ENCODE results near the gene ADAM12. TPM values are rescaled to one million over a fixed set of nuclear protein-coding genes. Genes with fewer than 3 reads are reported as not detected.

ADAM12 gene, protein sequence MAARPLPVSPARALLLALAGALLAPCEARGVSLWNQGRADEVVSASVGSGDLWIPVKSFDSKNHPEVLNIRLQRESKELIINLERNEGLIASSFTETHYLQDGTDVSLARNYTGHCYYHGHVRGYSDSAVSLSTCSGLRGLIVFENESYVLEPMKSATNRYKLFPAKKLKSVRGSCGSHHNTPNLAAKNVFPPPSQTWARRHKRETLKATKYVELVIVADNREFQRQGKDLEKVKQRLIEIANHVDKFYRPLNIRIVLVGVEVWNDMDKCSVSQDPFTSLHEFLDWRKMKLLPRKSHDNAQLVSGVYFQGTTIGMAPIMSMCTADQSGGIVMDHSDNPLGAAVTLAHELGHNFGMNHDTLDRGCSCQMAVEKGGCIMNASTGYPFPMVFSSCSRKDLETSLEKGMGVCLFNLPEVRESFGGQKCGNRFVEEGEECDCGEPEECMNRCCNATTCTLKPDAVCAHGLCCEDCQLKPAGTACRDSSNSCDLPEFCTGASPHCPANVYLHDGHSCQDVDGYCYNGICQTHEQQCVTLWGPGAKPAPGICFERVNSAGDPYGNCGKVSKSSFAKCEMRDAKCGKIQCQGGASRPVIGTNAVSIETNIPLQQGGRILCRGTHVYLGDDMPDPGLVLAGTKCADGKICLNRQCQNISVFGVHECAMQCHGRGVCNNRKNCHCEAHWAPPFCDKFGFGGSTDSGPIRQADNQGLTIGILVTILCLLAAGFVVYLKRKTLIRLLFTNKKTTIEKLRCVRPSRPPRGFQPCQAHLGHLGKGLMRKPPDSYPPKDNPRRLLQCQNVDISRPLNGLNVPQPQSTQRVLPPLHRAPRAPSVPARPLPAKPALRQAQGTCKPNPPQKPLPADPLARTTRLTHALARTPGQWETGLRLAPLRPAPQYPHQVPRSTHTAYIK
- polyA plus RNA-seq (2013, experiment 1 of 2; ENCODE audit: insufficient read length) = 137 TPM
- polyA plus RNA-seq (2013, experiment 2 of 2; ENCODE audit: insufficient read length) = 158 TPM

DNA sequence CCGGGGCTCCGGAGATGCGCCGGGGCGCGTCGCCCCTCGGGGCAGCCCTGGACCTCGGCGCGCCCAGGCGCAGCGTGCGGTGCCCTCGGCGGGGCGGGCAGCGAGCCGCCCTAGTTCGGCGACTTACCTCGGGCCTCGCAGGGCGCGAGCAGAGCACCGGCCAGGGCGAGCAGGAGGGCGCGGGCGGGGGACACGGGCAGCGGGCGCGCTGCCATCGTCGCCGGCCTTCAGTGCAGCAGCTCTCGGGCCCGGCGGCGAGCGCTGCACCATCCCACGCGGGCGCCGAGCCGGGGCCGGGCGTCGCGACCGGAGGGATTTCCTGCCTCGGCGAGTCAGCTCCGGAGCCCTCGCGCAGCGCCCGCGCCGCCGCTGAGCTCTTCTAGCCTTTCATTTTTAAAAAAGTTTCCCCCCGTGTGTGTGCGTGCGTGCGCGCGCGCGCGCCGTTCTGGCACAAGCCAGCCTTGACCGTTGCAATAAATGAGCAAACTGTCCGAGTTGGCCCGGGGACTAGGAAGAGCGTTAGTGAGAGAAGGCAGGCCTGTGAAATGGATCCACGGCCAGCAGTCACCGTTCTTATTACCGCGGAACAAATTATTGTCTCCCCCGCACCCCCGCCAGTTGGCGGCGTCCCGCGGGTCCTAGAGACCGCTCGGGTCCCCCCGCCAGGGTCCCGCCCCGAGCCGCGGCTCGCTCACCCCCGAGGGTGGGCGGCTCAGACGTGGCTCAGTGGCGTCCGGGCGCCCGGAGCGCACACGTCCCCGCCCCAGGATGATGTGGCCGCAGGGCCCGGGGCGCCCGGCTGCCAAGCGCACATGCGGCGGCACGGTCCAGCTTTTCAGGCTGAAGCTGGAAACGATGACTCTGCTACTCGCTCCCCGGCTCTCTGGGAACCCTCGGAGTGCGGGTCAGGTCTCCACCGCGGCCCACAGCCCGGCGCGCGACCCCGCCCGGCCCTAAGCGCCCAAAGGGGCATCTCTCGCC lies at the start of gene ADAM12:
ADAM12 (minus strand) TSS at position 547 of the 981 bp plus-strand sequence; CDS start at position 215, 332 bp downstream.
- DNase-seq = peak; percentile 74

DNA sequence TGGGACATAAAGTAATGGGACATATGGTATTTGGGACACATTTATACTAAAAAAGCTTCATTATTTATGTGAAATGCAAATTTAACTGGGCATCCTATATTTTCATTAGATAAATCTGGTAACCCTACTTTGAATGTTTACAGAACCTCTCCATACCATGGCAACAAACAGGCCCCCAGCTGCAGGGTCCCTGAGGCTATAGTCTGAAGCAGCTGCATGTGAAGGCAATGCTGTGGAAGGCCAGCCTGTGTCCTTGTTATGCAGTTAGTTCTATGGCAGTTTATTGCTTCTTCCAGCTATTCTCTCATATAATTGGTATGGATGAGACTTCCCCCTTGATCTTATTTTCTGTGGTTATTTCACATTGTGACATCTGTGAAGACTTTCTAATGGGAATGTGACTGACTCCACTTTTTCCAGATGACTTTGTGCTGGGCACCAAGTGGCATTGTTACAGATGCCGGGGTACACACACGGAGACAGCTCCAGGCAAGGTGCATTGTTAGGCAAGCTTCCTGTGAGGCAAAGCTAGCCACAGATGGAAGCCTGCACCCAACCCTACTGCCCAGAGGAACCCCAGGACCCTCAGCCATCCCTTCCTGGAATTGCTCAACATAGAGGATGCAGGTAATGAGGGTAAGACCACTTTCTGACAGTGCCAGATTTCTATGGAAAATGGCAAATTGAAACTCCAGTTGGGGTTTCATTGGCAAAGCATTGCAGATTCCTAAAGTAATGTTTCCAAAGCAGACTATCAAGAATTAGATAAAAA lies 49.5 kb upstream of the ADAM12 start:
- no peak for DNase-seq

DNA sequence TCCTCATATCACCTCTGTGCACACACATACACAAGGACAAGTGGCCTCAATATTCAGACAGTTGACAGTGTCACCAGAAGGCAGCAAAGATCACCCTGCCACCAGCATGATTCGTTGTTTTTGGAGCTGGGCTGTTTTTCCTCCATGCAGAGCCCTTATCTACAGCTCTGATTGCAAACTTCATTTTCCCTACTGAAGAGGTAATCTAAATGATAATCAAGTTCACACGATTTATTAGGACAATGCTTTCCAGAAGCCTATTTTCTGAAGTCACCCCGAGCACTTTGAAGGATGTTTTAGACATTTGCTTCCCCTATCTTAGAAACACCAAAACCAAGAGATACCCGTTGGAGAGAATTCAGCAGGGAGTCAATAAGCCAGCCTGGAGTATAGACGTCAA lies 46.0 kb upstream of the ADAM12 start:
- DNase-seq = no peak

DNA sequence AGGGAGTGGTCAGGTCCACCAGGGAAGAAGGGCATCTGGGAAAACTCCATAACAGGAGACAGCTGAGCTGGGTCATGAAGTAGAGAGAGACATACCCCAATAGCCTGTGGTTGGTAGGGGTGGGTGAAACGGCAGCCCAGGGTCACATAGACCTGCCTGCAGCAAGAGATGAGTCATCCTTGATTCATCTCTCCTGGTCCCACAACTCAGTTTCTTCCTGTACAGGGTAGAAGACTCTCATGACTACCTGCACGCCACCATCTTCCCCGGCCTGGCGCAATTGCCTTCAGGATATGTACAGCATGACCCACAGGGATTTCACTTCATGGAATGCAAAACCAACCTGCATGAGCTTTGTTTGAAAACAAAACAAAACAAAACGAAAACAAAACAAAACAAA lies 45.1 kb upstream of the ADAM12 start:
- no peak for DNase-seq

DNA sequence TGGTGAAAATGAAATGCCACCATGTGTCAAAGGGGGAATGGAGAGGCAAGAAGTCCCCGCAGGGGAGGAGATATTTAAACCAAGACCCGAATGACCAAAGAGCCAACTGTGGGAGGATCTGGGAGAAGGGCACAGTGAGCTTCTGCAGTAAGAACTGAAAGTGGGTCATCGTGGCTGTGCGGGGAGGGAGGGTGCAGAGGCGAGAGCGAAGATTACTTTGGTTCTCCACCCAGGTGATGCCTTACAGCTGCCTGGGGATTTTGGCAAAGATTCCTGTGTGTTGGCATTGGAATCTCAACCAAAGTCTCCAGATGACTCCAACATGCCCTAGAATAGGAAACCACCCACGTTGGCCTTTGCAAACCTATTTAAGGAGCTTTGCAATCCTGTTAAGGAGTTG lies 44.2 kb upstream of the ADAM12 start:
- no peak for DNase-seq

DNA sequence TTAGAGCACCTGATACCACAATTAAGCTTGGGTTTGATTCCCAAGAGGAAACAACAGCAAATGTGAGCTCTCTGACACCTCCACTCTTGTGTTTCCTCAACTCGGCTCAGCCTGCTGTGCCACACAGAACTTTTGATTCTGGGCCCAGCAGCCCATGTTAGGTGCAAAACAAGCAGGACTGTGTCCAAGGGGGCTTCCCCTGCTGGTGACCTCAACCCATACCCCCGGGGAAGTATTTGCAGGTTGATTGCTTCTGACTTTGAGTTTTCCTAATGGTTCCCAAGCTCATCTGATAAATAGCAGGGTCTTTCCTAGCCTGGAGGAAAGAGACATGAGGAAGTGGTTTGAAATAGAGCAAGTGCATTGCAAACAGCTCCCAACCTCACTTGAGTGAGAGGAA lies 43.5 kb upstream of the ADAM12 start:
- DNase-seq = no peak

DNA sequence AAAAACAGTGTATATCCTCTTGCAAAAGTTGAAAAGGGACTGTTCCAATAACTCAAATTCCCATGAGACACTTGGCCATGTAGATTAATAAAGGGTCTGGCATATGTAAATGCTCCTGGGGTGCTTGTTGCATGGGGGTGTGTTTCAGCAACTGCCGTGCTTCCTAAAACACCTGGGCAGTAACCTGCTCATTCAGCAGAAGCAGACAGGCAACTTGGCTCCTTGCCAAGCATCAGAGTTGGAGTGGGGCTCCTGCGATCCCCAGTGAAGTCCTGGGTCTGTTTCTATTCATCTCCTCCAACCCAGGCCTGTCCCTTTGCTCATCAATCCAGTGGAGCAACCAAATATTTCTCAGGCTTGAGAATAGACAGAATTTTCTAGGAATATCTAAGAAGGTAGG lies 42.2 kb upstream of the ADAM12 start:
- DNase-seq = no peak

DNA sequence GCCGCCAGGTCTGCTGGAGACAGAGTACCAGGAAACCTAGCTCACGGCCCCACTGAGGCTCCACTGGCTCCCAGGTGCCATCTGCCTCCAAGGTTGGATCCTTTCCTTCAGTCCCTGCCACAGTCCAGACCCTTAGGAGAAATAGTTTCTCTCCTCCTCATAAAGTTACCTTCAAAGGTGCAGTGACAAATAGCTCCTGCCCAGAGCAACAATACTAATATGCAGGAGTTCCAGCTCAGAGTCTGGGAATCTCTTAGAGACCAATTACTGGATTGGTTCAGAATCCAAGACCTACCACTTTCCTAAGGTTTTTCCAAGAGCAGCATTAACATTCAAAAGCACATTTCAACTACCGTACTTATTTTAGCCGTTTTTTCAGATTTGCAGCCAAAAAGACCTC lies 41.0 kb upstream of the ADAM12 start:
- DNase-seq = no peak

DNA sequence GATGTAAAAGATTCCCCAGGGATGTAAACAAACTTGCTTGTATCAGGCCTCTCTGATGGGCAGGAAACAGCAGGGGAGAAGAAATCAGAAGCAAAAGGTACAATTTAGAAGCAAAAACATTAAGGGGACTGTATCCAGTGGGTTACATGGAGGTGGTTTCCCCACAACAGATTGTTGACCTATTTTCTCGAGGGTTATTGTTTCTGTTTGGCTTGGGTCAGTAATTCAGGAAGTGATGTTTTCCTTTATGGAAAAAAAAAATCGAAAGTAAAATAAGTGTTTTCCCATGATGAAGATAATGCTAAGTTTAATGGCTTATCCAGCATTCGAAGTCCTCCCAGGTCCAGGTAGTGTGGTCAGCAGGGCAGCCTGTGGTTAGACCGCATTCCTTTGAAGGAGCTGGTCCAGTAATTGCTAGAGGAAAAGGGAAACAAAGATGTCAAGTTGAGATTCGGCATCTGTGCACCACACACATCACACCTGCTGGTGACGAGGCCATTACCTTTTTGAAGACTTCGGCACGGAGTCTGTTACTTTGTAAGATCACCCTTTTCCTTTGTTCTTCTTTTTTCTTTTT lies 37.3 kb upstream of the ADAM12 start:
- no peak for DNase-seq

DNA sequence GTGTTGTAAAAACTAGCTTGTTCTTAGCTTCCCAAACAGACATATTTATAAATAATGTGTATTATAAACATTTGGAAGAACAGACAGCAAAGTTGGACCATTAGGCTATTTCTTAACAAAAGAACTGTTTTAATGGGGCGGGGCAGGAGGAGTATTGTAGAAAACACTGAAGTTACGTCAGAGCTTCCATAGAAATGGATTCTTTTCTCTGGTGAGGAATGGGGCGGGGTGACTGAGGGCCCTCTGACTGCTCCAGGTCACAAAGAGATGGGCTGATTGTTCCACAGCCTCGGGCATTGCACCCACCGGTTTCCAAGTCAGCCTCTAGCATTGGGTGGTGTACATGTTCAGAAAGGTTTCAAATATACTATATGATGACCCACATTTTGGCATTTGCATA lies 36.8 kb upstream of the ADAM12 start:
- no peak for DNase-seq

DNA sequence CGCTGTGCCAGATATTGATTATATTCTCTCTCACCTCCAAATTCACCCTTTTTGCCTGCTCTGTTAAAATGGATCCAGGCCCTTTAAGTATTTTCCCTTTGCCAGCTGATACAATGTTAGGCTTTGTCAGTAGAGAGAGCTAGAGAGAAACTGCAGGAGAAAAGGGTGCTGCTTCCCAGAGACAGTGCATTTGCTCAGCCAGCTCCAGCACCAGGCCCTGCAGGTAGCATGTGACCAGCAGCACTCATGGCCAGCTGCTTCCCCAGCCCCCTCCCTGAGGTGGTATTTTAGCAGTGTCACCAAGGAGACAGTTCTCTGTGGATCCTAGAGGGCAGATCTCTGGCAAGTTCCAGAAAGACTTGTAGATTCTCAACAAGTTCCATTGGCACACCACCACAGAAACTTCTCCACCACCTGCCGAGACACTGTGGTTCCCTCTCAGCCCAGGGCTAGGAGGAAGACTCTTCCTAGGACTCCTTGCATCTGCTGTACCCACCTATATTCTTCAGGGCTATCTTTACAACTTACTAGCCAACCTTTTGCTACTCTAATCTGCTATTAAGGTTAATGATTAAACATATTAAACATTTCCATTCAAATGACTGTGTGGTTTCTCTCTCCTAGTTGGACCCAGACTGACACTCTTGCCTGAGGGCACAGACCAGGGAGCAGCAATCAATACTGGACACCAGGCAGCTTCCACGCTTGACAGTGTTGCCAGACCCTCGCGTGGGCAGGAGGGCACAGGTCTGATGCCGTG lies 35.6 kb upstream of the ADAM12 start:
- no peak for DNase-seq

DNA sequence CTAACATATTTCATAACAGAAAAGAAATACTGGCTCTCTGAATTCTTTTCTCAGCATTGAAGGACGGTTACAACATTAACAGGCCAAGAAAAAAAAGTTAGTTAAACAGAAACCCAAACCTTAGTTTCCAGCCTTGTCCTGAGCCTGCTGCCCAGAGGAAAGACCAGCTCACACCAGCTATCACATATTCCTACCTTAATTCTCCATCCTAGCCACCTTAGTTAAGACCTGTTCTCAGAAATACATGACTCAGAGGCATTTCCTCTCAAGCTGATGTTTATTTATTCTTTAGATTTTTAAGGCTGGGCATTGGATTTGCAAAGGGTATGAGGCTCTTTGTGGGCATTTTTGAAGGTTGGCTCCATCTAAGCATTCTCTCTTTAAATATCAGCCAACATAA lies 34.3 kb upstream of the ADAM12 start:
- peak; percentile 24 for DNase-seq

DNA sequence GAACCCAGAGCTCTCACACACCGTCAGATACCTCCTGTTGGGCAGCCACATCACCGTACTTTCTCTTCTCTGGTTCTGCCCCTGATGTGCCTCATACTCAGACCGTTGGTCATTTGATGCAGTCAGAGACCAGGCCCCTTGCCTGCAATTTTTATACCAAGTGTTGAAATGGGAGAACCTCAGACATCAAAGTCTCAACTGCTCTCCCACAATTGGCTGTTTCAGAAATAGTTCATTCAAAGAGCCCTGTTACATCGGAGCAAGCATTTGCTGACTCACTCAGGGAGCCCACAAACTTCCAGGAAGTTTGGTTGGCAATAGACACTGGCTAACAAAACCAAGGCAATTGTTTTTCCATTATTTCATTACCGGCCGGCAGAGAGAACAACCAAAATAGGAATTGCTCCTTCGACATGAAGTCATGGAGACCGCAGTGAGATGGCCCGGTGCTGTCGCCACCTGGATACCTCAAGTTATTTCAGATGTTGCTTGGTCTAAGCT lies 33.5 kb upstream of the ADAM12 start:
- DNase-seq = peak; percentile 98

DNA sequence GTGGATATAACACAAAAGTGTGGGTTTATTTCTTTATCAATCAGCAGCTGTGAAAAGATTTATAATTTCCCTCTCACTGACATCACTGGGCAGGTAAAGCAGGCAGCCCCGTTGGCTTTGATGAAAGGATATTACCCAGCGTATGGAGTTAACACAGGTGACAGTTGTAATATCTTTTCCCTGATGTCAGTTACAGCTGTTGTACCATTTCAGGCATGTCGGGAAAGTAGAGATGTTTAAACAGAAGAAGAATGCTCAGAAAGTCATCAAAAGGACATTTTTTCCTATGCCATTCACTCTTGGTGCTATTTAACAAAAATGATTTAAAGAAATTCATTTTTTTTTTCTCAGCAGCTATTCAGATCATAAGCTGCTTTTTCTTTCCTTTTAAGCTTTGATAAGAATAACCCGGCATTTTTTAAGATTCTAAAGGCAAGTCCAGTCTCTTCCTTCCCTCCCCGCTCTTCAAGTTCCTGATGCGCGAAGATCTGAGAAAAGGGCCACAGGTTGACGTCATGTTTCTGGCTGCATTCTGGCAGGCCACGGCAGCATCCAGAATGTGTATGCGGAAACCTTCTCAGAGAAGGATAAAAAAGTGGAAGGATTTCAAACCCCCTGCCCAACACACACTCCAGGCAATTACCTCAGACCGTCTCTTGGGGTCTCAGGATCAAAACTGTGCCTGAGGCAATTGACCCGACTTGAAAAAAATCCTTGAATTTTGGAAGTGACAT lies 32.5 kb upstream of the ADAM12 start:
- peak; percentile 45 for DNase-seq

DNA sequence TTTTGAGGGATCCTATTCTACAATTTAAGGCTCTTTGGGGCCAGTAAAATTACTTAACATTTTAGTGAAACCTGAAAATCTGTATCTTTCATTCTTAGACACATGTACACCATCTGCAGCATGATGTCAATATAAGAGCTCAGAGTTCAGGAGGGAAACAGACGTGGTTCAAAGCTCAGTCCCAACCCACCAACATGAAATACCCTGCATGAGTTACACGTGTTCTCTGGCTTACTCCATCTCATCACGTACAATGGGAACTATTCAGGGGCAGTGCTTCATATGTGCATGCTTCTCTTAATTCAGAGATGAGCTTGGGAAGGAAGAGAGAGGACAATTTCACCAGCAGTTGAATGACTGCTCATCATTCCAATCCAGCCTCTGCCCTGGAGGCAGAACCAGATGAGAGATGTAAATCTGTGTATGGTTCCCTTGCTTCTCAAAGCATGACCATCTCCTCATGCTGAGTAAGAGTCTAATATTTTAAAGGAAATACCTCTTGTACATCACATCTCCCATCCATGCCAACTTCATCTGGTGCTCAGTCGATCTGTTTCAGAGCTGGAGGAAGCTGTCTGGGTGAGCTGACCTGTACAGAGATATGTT lies 29.0 kb upstream of the ADAM12 start:
- DNase-seq = no peak

DNA sequence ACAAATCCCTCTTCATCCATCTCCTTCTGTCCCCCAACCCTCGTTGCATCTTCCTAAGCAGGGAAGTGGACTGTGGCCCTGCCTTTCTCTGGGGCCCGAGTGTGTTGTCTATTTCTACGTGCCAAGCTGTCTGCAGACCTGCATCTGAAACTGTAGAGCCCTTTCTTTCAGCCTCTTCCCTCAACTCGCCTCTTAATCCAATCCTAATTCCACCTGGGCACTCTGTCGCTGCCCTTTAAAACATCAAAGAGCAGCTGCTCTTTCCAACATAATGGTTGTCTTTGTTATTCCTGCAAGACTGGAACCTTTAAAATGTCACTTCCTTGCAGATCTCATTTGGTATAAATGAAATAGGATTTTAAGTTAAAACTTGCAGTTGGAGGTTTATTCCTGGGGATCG lies 21.5 kb upstream of the ADAM12 start:
- DNase-seq = no peak

DNA sequence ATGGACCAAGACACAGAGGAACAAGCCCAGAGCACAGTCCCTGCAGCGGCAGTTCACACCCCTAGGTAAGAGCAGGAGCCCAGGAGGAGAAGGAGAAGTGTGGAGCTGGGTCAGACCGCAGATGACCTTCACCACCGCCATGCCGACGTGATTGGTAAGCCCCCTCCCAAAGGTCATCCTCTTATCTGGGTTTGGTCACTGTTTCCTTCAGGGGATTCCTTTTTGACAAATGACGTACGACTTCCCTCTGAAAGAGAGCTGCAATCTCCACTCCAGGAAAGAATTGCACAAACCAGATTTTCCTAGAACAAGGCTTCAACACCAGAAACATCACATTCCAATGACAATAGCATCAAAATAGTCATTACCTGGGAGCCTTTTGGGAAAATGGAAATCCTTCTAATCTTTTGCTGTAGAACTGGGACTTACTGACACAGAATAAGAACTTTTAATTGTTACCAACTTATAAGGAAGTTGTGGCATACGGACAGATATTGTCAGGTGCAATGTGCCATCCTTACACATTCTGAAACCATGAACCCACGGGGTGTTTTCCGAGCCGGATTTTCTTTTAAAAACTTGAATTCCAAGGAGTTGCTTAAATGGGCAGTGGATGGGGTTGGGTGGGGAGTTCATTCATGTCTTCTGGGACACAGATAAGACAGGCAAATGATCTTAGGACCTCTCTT lies 20.8 kb upstream of the ADAM12 start:
- no peak for DNase-seq

DNA sequence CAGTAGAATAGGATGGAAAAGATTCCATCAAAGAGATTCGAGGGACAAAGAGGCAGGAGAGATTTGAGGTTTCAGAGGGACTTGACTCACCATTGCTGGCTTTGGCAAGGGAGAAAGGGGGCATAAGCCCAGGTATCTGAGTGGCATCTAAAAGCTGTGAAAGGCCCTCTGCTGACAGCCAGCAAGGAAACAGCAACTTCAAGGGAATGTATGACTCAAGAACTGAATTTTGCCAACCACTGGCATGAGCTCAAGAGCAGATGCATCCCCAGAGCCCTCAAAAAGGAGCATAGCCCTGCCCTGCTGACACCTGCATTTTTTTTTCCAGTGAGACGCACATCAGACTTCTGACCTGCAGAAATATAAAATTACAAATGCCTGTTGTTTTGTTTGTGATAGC lies 19.6 kb upstream of the ADAM12 start:
- no peak for DNase-seq
